K562 (cell line): ENCODE data around the gene BMP10. TPM values are rescaled to one million over a fixed set of nuclear protein-coding genes. Genes with fewer than 3 reads are reported as not detected.
A peak's percentile ranks its signal among the peaks of the same experiment; 100 is the strongest.

Experiments
- BMI1 ChIP-seq: fragments of 150-350 bp; IDR thresholded peaks from 2 replicates; pipeline ENCODE4 v1.6.1; 2014; ENCODE audit warnings: low read length
- BRF2 ChIP-seq: IDR thresholded peaks from 3 replicates; pipeline ENCODE4 v1.6.1; 2011; ENCODE audit warnings: borderline replicate concordance, mild to moderate bottlenecking; ENCODE audit not compliant: insufficient read length, insufficient read depth
- CCAR2 ChIP-seq: fragments of 200-400 bp; formaldehyde crosslinking; IDR thresholded peaks from 2 replicates; pipeline ENCODE4 v1.6.1; 2017; ENCODE audit warnings: mild to moderate bottlenecking, low read depth, low read length
- CHD7 ChIP-seq: fragments of 200-600 bp; sonication (generic); IDR thresholded peaks from one replicate; pipeline ENCODE4 v1.6.1; 2012; ENCODE audit warnings: mild to moderate bottlenecking, low read depth, low read length, inconsistent platforms
- ILF3 ChIP-seq: fragments of 450-650 bp; IDR thresholded peaks from 2 replicates; pipeline ENCODE4 v1.6.1; 2018; ENCODE audit warnings: antibody characterized with exemption, mild to moderate bottlenecking, moderate library complexity, borderline replicate concordance
- IRF2 ChIP-seq: sonication (generic); formaldehyde crosslinking; IDR thresholded peaks from 2 replicates; pipeline ENCODE4 v1.8.1; 2022; ENCODE audit warnings: mild to moderate bottlenecking, missing genetic modification reagents
- PTRF ChIP-seq: fragments of 450-650 bp; IDR thresholded peaks from 2 replicates; pipeline ENCODE4 v1.6.1; 2016; ENCODE audit warnings: mild to moderate bottlenecking, missing genetic modification characterization, missing compliant biosample characterization
- RNF2 ChIP-seq: sonication (generic); IDR thresholded peaks from 2 replicates; pipeline ENCODE4 v1.6.1; 2016
- SMARCB1 ChIP-seq: IDR thresholded peaks from 2 replicates; pipeline ENCODE4 v1.6.1; 2011; ENCODE audit warnings: improper control_type of control experiment, low read depth; ENCODE audit not compliant: insufficient read length
- ZNF239 ChIP-seq: fragments of 250-450 bp; sonication (Bioruptor Pico); IDR thresholded peaks from 2 replicates; pipeline ENCODE4 v1.4.0; 2020; ENCODE audit warnings: mild to moderate bottlenecking
- polyA plus RNA-seq, 8 experiments: library from polyadenylated mRNA; depleted of rRNA in 4 of 8; stranded (reverse) in 5 of 8; unstranded in 3 of 8; fragments of >200 nt; fragmentation: Nextera tagmentation in 2 of 8; fragmentation: Illumina TruSeq in 1 of 8; extraction: Ambion mirVana in 2 of 8; extraction: Trizol in 1 of 8; gene quantifications; 2 replicates each; pipeline versions ENCODE4 v1.2.1 to v1.2.3, GENCODE V29; 2011 to 2014; ENCODE audit warnings: inconsistent platforms in 1 of 8, missing spikeins in 1 of 8
- total RNA-seq, 7 experiments: library from RNA; depleted of rRNA in 6 of 7; stranded (reverse); fragments of >200 nt in 6 of 7; fragmentation: Illumina TruSeq in 2 of 7; extraction: Trizol in 2 of 7; gene quantifications; 2 replicates each; pipeline versions ENCODE4 v1.2.1 to v1.2.3, GENCODE V29; 2011 to 2021; ENCODE audit warnings: low replicate concordance in 1 of 7
- TF ChIP-seq, protein P1 (sequence below): fragments of 250-450 bp; sonication (Bioruptor Pico); IDR thresholded peaks from 2 replicates; pipeline ENCODE4 v1.8.0; 2021; ENCODE audit warnings: borderline replicate concordance, mild to moderate bottlenecking, moderate library complexity; ENCODE audit not compliant: poor library complexity, severe bottlenecking
- TF ChIP-seq, protein P2 (sequence below): fragments of 450-650 bp; IDR thresholded peaks from one replicate; pipeline ENCODE4 v1.6.1; 2018; ENCODE audit warnings: mild to moderate bottlenecking, moderate library complexity; ENCODE audit not compliant: partially characterized antibody

Gene BMP10
- total and polyA plus RNA-seq, 9 of the 15 experiments (the other 6 are each of a cell fraction or from before 2014, with no cell fraction given): 0.11 to 0.91 (median 0.43) TPM

GRCh38 chr2:68849579-68850030 lies 21.6 kb downstream of the BMP10 start (continued):
- TF ChIP-seq SMARCB1 (no peak), CHD7 (no peak), IRF2 (CRISPR knock-in tag) (no peak), ZNF239 (CRISPR knock-in tag) (no peak), BRF2 (no peak), ILF3 (no peak), PTRF (tag) (no peak), BMI1 (no peak), CCAR2 (no peak), RNF2 (peak; percentile 58; the same call in 1 of the 2 replicates)
- TF ChIP-seq, protein P1, sequence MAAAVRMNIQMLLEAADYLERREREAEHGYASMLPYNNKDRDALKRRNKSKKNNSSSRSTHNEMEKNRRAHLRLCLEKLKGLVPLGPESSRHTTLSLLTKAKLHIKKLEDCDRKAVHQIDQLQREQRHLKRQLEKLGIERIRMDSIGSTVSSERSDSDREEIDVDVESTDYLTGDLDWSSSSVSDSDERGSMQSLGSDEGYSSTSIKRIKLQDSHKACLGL (CRISPR knock-in tag): no peak
- TF ChIP-seq, protein P2, sequence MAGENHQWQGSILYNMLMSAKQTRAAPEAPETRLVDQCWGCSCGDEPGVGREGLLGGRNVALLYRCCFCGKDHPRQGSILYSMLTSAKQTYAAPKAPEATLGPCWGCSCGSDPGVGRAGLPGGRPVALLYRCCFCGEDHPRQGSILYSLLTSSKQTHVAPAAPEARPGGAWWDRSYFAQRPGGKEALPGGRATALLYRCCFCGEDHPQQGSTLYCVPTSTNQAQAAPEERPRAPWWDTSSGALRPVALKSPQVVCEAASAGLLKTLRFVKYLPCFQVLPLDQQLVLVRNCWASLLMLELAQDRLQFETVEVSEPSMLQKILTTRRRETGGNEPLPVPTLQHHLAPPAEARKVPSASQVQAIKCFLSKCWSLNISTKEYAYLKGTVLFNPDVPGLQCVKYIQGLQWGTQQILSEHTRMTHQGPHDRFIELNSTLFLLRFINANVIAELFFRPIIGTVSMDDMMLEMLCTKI: no peak
